SK-N-MC (cell line): ENCODE results near the gene CLMP.
A peak's percentile ranks its signal among the peaks of the same experiment; 100 is the strongest.

Experiments used
- DNase-seq: peaks from one replicate; pipeline ENCODE4 v3.0.0-alpha.2; 2011; ENCODE audit warnings: low read depth, low spot score
- H3K27ac ChIP-seq: fragments of 200-600 bp; sonication (generic); 2 replicates; pipeline ENCODE4 v1.5.1; 2016; ENCODE audit warnings: mixed run types
- H3K36me3 ChIP-seq: fragments of 200-600 bp; sonication (generic); 2 replicates; pipeline ENCODE4 v1.6.1; 2017; ENCODE audit warnings: antibody characterized with exemption, low read length, mixed read lengths; ENCODE audit not compliant: insufficient read depth
- H3K4me3 ChIP-seq: fragments of 200-600 bp; sonication (generic); 2 replicates; pipeline ENCODE4 v1.5.1; 2016
- H3K9ac ChIP-seq: fragments of 200-600 bp; sonication (generic); 2 replicates; pipeline ENCODE4 v1.8.0; 2017; ENCODE audit warnings: mixed run types, mixed read lengths; ENCODE audit not compliant: insufficient read length
- H3K9me3 ChIP-seq: fragments of 200-600 bp; sonication (generic); 2 replicates; pipeline ENCODE4 v1.6.1; 2017; ENCODE audit warnings: low read depth, mild to moderate bottlenecking, antibody characterized with exemption, low read length, moderate library complexity, mixed read lengths
- EZH2 ChIP-seq: fragments of 200-600 bp; sonication (generic); IDR thresholded peaks from one replicate; pipeline ENCODE4 v1.6.1; 2017; ENCODE audit warnings: antibody characterized with exemption
- FOXP2 ChIP-seq: optimal IDR thresholded peaks from 2 replicates; pipeline ENCODE3; 2011; ENCODE audit warnings: mild to moderate bottlenecking, moderate library complexity; ENCODE audit not compliant: insufficient read depth; ENCODE audit errors: extremely low read length, control extremely low read depth
- POLR2AphosphoS5 ChIP-seq: IDR thresholded peaks from 2 replicates; pipeline ENCODE4 v1.6.1; 2012; ENCODE audit warnings: mild to moderate bottlenecking, low read depth, low read length, borderline replicate concordance

Gene CLMP

DNA sequence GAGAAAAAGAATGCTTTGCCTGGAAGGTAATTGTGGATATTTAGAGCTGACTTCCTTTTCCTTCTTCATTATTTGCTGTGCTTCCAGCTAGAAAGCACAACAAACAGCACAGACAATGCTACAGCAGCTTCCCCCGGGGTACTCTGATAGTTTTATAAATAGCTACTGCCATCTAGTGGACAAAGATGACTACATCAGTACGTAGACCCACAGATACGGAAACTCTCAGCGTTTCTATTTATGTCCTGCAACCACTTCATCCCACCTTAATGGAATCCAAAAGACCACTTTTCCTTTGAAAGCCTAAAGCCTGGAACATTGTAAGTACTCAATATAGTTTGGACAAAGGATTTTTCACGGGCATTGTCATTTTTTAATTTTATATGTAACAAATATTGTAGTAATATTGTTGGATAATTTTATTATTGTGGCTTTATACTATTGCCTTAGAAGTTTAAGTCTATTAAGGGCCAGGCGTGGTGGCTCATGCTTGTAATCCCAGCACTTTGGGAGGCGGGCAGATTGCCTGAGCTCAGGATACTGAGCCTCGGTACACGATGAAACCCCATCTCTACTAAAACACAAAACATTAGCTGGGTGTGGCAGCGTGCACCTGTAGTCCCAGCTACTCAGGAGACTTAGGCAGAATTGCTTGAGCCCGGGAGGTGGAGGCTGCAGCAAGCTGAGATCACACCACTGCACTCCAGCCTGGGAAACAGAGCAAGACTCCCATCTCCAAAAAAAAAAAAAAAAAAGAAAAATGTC is 140.6 kb downstream of the CLMP start:
- Histone ChIP-seq H3K4me3 (no peak overlapping the region), H3K27ac (peak overlapping the region; percentile 44; the same call in 1 of the 2 replicates), H3K9ac (no peak overlapping the region), H3K36me3 (peaks cover 45% of the 10 kb centered on the region), H3K9me3 (no peaks in the 10 kb centered on the region)
- DNase-seq, result no peak
- no peak for TF ChIP-seq EZH2
- no peak for TF ChIP-seq FOXP2
- TF ChIP-seq POLR2AphosphoS5, result peak; percentile 80

DNA sequence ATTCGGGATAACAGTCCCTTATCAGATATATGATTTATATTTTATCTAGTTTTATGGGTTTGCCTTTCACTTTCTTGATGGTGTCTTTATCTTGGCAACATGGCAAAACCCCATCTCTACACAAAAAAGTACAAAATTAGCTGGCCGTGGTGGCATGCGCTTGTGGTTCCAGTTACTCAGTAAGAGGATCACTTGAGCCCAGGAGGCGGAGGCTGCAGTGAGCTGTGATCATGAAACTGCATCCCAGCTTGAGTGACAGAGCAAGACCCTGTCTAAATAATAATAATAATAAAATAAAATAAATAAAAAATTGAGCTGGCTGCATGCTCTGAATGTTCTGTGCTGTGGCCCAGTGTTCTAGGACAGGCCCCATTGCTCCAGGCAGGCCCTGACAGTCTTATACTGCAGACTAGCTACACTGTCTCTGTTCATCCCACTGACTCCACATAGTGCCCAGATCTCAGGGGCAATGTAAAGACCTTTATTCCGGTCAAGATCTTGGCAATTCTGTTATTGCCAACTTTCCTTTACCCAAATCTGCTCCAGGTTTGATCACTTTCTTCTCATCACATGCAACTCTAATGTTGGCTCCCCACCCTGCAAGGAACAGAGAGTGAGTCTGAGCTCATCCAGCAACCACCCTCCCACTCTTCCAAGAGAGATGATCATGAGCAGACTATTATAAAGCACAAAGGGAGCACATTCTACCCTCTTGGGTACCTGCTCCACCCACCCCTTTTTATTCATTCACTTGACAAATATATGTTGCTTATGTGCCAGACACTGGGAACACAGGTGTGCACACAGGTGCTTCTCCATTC is 141.9 kb downstream of the CLMP start:
- H3K9me3 ChIP-seq, result no peaks in the 10 kb centered on the region
- peak overlapping the region; percentile 44 for H3K27ac ChIP-seq
- peak; percentile 49; the same call in 1 of the 2 replicates for TF ChIP-seq POLR2AphosphoS5
- TF ChIP-seq EZH2, result no peak
- no peak for TF ChIP-seq FOXP2
- DNase-seq, result no peak
- no peak overlapping the region for H3K9ac ChIP-seq
- H3K36me3 ChIP-seq, result peaks cover 32% of the 10 kb centered on the region
- no peak overlapping the region for H3K4me3 ChIP-seq

DNA sequence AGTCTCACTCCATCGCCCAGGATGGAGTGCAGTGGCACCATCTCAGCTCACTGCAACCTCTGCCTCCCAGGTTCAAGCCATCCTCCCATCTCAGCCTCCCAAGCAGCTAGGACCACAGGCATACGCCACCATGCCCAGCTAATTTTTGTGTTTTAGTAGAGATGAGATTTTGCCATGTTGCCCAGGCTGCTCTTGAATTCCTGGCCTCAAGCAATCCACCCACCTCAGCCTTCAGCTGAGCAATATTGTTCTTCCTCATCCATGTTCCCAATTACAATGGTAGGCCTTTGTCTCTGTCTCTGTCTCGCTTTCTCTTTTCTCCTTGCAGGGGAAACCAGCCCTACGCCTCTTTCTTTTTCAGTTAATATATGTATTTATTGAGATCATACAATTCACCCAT is 143.4 kb downstream of the CLMP start:
- H3K9me3 ChIP-seq, result no peaks in the 10 kb centered on the region
- H3K9ac ChIP-seq, result no peak overlapping the region
- DNase-seq, result no peak
- H3K27ac ChIP-seq, result no peak overlapping the region
- peaks cover 17% of the 10 kb centered on the region for H3K36me3 ChIP-seq
- TF ChIP-seq FOXP2 (no peak), EZH2 (no peak), POLR2AphosphoS5 (no peak)
- no peak overlapping the region for H3K4me3 ChIP-seq

DNA sequence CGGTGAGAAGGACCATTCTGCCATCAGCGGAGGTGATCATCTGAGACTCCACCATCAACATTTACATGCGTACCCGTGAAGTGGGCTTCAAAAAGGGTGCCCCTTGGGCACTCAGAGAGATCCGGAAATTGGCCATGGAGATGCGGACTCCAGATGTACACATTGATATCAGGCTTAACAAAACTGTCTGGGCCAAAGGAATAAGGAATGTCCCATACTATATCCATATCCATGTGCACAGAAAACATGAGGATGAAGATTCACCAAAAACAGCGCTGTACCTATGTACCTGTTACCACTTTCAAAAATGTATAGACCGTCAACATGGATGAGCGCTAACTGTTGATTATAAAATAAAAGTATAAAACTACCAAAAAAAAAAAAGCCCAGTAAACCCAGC is 143.9 kb downstream of the CLMP start:
- Histone ChIP-seq H3K36me3 (peaks cover 12% of the 10 kb centered on the region), H3K9ac (no peak overlapping the region), H3K4me3 (no peak overlapping the region), H3K27ac (no peak overlapping the region), H3K9me3 (no peaks in the 10 kb centered on the region)
- no peak for DNase-seq
- TF ChIP-seq EZH2 (no peak), POLR2AphosphoS5 (no peak), FOXP2 (no peak)

DNA sequence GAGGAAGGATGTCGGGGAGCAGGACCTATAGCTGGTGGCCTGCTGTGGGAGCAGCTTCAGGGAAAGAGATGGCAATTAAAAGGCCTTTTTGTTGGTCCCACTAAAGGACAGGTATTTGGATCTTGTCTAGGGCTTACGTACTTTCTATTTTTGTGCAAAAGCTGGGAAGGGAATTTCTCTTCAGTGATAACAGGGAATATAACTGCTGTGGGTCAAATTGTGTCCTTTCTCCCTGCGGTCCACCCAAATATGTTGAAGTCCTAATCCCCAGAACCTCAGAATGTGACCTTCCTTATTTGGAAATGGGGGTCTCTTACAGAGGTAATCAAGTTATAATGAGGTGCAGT is 147.1 kb downstream of the CLMP start:
- no peak for DNase-seq
- Histone ChIP-seq H3K9ac (no peak overlapping the region), H3K4me3 (no peak overlapping the region), H3K9me3 (no peaks in the 10 kb centered on the region), H3K27ac (no peak overlapping the region), H3K36me3 (no peaks in the 10 kb centered on the region)
- TF ChIP-seq EZH2, result no peak
- TF ChIP-seq POLR2AphosphoS5, result no peak
- no peak for TF ChIP-seq FOXP2

DNA sequence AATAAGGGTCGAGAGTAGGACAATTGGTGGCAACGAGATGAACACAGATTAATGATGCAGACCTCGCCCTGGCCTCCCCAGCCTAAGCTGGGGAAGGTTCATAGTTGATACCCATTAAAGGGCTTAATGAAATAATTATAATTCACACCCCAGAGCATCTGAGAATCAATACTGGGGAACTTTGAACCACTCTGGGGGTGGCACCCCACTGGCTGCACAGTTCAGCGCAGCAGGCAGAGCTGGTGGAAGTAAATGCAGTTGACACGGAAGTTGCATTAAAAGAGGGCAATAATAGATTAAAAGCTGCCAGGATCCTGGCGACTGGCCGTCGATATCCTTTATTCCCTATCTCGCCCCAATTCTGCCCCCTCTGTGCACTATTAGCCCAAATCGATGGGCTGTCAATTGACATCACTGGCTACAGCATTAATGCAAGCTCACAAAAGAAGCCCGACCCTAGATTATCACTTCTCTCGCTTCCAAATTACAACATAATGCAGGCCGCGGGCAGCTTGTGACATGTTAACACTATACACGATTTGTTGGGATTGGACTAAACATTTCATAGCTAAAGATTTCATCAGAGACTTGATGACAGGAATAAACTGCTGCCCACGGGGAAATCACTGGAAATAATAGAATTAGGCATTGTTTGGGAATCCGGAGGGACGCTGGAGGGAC is 147.6 kb downstream of the CLMP start:
- H3K9me3 ChIP-seq, result no peaks in the 10 kb centered on the region
- H3K4me3 ChIP-seq, result no peak overlapping the region
- H3K36me3 ChIP-seq, result no peaks in the 10 kb centered on the region
- no peak overlapping the region for H3K27ac ChIP-seq
- DNase-seq, result no peak
- TF ChIP-seq POLR2AphosphoS5 (no peak), FOXP2 (no peak), EZH2 (no peak)
- no peak overlapping the region for H3K9ac ChIP-seq

DNA sequence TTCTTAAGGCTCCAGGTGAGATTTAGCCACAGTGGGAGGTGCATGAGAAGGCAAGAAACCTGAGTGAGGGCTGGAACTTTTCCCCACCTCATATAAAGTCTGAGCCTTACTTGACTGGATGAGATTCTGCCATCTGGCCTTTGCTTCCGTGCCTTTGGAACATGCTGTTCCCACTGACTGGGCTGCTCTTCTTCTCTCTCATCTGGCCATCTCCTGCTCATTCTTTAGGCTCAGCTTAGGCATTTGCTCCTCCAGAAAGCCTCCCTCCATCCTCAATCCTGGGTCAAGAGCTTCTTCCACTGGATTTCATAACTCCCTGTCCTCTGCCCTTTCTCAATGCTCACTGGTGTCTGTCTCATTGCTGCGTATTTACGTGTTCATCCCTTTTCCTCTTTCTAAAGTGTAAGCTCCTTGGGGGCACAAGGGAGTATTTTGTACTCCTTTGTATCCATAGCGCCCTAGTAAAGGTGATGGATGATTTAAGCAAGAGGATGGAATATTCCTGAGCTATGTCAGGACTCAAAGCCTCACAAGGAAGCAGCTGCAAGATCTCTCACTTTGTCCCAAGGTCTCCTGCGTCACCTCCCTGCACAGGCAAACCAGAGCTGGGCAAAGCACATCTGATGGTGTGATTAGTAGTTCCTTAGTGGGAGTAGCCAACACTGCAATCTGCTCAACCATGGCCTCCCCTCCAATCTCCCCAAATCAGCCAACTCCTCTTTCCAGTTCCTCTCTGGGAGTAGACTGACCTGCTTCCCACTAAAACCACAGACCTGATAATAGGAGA is 148.4 kb downstream of the CLMP start:
- Histone ChIP-seq H3K9me3 (no peaks in the 10 kb centered on the region), H3K36me3 (no peaks in the 10 kb centered on the region), H3K4me3 (no peak overlapping the region), H3K9ac (no peak overlapping the region), H3K27ac (no peak overlapping the region)
- DNase-seq, result no peak
- TF ChIP-seq FOXP2 (no peak), EZH2 (no peak), POLR2AphosphoS5 (no peak)

DNA sequence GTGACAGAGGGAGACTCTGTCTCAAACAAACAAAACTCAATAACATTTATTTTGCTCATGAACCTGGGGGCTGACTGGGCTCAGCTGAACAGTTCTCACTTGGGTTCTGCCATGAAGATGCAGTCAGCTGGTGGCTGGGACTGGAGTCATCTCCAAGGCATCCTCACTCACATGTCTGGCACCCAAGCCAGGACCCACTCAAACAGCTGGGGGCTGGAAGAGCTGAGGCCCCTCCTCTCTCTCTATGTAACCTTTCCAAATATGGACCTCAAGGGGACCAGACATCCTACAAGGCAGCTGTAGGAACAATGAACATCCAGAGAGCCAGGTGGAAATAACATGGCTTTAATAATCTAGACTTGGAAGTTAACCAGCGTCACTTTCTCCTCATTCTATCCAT is 149.9 kb downstream of the CLMP start:
- Histone ChIP-seq H3K4me3 (no peak overlapping the region), H3K9me3 (no peaks in the 10 kb centered on the region), H3K9ac (no peak overlapping the region), H3K36me3 (no peaks in the 10 kb centered on the region), H3K27ac (no peak overlapping the region)
- DNase-seq, result no peak
- TF ChIP-seq POLR2AphosphoS5, result no peak
- TF ChIP-seq FOXP2, result no peak
- no peak for TF ChIP-seq EZH2

DNA sequence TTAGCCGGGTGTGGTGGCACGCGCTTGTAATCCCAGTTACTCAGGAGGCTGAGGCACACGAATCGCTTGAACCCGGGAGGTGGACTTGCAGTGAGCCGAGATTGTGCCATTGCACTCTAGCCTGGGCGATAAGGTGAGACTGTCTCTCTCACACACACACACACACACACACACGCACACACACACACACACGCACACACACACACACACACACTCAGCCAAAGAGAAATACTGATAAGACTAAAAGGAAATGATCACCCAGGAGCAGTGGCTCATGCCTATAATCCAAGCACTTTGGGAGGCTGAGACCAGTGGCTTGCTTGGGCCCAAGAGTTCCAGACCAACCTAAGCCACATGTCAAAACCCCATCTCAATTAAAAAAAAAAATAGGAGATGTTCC is 153.9 kb downstream of the CLMP start:
- TF ChIP-seq FOXP2 (no peak), EZH2 (no peak)
- no peak overlapping the region for H3K9ac ChIP-seq
- H3K36me3 ChIP-seq, result no peaks in the 10 kb centered on the region
- DNase-seq, result no peak
- no peaks in the 10 kb centered on the region for H3K9me3 ChIP-seq
- no peak overlapping the region for H3K27ac ChIP-seq
- H3K4me3 ChIP-seq, result no peak overlapping the region
